NCI-H187 treated with DMSO at 0.1 percent for 48 hours (cell line): ENCODE results near the gene COTL1.
"Not testable (repeated sequence)": the region's sequence is repeated elsewhere in the genome, so short reads cannot be mapped to it uniquely, and the experiment has no call there.

Experiments used
- DNase-seq: peaks from one replicate; lab custom pipeline; 2025; lab: John Stamatoyannopoulos, UW

The COTL1 gene

DNA sequence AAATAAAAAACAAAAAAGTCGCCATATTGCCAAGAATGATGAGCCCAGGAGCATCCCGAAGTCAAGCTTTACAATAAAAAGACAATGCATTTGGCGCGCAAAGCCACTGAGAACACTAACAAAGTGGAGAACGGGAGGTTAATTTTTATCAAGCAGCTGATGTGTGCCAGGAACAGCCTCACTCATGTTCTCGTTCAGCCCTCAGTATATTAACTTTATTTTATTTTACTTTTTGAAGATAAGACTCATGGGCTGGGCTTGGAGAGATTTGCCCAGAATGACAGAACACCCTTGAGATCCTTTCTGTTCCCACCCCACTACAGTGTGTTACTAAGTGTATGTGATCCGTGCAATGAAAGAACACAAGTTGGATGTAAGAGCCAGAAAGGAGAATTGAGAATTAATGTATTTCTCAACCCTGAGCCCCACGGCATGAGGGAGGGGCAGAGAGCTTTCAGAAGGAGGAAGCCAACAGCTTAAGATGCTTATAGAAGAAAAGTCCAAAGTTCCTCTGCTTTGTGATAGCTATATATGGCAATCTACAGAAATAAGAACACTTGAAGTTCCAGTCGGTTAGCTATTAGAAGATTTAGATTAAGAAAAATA is 48.4 kb downstream of the COTL1 start:
- DNase-seq, result no peak

- no peak for DNase-seq
Observed at GRCh38 chr16:84568066-84568465, 49.8 kb downstream of the COTL1 start.

DNA sequence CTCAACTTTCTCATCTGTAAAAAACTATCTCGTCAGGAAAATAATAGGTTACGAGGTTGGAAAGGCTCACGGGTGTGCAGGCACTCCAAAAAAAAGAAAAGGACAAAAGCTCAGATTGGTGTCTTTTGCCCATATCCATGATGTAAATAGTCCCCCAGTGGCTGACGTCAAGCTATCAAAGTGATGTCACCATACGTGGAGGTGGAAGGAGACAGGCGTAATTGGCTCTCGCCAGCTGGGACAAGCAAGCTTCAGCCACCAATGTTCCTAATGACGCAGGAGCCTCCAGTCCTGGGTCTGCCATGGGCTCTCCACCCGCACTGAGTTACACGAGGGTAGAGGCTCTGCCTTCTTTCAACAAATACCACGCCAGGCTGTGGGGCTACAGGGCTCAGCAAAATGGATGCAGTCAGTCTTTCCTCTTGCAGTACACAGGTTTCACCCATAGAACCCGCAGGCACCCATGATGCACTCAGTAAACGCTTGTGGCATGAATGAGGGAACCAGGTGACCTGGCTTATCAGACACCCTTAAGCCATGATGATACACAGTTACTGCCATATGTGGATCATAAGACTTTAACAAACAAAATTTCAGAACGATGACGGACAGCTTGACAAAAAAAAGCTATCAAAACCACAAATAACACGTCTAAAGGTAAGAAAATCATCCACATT is 50.5 kb downstream of the COTL1 start:
- DNase-seq, result no peak

GRCh38 chr16:84566545-84567257 is 51.2 kb downstream of the COTL1 start:
- DNase-seq, result no peak

GRCh38 chr16:84565669-84566495 is 52.0 kb downstream of the COTL1 start:
- DNase-seq, result no peak

DNA sequence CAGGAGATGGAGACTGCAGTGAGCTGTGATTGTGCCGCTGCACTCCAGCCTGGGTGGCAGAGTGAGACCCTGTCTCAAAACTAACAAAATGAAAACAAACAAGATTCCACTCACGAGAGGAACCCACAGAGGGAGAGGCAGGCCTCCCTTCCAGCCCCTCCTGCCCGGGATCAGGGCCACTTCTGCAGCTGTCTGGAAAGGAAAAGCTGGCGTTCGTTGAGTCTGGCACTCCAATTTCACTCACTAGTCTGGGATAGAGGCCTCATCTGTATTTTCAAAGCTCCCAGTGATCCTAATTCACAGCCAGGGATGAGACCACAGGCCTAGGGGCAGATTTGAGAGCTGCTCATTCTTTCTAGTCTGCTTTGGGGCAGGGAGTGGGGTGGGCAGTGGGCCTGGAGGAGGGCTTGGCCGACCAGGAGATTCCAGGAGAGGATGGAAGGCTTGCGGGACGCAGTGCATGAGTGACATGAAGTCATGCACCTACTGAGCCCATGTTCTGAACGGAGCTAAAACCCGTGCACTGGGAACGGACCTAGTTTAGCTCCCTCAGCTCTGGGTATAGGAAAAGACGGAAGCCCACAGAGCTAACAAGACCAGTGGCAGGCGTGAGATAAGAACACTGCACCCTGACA is 54.0 kb downstream of the COTL1 start:
- no peak for DNase-seq

DNA sequence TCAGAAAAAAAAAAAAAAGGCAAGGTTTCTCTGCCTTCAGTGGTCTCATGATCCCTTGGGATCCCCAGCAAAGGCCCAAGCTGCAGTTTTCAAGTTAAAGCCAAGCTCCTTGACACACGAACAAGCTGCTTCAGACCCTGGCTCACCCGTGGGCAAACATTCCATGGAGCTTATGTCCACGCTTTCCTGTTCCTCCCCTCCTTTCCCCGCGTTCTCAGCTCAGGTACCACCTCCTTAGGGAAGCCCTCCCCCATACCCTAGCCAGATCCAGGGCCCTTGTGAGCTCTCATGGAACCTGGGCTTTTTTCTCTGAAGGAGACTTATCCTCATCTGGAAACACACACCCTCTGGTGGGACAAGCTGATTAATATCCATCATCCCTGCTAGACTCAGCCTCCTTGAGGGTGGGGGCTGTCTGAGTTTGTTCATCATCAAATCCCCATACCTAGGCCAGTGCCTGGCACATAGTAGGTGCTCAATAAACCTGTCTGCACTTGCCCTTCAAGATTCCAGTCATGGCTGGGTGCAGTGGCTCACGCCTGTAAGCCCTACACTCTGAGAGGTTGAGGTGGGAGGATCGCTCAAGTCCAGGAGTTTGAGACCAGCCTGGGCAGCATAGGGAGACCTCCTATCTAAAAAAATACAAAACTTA is 54.7 kb downstream of the COTL1 start:
- no peak for DNase-seq

DNA sequence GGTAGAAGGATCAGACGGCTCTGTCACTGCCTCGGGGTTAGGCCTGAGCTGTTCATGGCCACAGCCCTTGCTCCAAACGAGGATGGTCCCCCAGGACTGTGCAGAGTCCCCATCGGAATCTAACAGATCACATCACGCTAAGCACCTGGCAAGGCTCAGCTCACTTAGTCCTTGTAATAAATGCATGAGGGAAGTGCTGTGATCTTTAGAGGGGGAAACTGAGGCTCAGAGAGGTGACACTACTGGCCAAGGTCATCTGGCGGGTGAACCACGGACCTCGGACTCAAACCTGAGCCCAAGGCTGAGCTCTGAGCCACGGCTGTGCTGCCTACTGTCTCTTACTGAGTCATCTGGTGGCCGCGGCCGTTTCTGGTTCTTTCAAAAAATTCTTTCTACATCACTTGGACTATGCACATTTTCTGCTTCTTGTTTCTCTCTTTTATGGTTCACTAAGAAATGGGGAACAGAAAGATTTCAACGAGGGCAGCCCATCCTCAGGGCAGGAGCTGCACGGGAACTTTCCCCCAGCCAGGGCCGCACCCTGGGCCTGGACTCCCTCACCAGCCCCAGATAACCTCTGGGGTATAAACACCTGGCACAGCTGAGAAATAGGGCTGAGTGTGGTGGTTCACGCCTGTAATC is 55.6 kb downstream of the COTL1 start:
- no peak for DNase-seq

- DNase-seq, result no peak
Observed at GRCh38 chr16:84561291-84561690, 56.6 kb downstream of the COTL1 start.

GRCh38 chr16:84560269-84560668 is 57.6 kb downstream of the COTL1 start:
- no peak for DNase-seq

- no peak for DNase-seq
Observed at GRCh38 chr16:84559311-84559932, 58.5 kb downstream of the COTL1 start.

GRCh38 chr16:84558850-84559249 is 59.0 kb downstream of the COTL1 start:
- not testable (repeated sequence) for DNase-seq

GRCh38 chr16:84557504-84557903 is 60.4 kb downstream of the COTL1 start:
- no peak for DNase-seq

GRCh38 chr16:84557059-84557458 is 60.8 kb downstream of the COTL1 start:
- DNase-seq, result no peak

DNA sequence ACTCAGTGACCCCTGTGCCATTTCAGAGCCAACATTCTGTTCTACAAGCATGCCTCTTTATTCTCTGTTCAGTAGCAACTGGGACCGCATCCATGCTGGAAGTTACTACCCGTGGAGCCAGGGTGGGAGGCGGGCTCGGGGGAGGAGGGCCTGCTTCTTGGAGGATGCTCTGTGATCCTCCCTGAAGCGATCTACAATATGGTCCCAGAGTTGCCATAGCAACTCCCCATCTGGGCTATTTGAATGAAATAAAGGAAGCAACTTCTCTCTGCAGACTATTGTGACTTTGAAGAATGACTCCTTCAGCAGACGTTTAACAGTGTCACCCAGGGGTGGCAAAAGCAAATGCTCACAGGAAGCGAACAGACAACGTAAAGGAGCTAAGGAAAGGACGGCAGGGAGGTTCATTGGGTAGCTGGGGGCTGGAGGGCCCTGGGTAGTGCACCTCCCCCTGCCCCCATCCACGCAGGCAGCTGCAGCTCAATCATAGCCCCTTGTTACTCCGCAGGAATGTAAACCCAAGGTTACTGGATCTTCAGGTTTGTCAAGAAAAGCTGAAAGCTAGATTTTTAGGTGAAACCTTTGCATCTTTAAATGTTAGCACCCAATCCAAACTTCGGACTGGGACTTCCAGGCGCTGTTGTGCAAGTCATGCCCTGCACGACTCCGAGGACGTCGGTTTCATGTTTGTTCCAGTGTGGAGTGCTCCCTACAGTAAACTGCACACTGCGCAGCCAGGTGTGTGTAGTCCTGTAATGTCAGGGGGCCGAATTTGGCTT is 62.3 kb downstream of the COTL1 start:
- no peak for DNase-seq

GRCh38 chr16:84554627-84555328 is 63.1 kb downstream of the COTL1 start:
- DNase-seq, result no peak

DNA sequence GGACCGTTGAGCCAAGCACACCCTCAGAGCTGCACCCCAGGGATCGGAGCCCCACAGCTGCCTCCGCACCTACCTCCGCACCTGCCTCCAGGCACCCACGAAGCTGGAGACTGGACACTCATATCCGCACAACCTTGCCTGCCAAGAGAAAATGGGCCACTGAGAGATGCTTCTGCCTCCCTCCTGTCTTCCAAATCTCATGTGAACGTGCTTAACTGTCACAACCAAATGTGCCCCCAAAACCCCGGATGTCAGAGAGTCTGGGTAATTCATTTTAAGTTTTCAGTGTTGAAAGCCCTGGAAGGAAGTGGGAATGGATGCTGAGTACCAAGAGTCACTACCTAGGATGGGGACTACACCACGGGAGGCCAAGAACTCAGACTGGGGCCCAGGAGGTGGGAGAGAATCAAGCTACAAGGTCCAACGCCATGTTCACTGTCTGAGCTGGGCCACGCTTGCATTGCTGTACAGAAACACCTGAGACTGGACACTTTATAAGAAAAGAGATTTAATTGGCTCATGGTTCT is 63.9 kb downstream of the COTL1 start:
- DNase-seq, result no peak

DNA sequence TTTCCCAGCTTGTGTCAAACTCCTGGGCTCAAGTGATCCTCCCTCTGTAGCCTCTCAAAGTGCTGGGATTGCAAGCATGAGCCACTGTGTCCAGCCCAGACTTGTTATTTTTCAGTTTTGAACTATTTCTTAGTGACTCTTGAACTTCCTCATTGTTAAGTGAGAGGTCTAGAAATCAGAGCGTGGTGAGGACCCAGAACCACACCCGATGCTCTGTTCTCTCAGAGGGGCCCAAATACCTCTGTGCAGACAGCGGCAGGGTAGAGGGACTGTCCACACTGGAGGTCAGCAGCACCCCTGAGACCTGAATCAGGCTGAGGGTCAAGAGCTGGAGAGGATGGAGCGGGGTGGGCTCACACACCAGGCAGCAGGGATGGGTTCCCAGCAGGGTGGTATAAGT is 65.7 kb downstream of the COTL1 start:
- DNase-seq, result no peak

DNA sequence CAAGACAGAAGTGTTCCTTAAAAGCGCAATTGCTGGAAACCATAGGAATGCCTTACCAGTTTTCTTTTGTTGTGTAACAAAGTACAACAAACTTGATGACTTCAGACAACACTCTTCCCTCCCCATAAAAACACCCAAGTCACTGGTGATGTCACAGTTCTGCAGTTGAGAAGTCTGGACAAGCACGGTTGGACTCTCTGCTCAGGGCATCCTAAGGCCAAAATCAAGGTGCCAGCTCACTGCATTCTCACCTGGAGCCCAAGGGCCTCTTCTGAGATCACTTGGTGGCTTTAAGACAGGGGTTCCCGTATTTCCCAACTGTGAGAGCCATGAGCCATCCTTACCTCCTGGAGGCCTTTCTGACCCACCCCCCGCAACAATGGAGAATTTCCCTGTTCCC is 67.8 kb downstream of the COTL1 start:
- DNase-seq, result no peak
